Stimulated activated CD8-positive, alpha-beta memory T cell treated with anti-CD3 and anti-CD28 coated beads, Interleukin-7, amount 100 ng/mL, for 48 hours (primary cell): ENCODE results near the gene PPFIBP1.
"Not testable (repeated sequence)": the region's sequence is repeated elsewhere in the genome, so short reads cannot be mapped to it uniquely, and the experiment has no call there.

Source experiments
- DNase-seq, 2 donors: peaks; one replicate each; pipeline ENCODE4 v3.0.0-alpha.2; 2020; ENCODE audit warnings: low read depth in 1 of 2; ENCODE audit errors: extremely low read depth in 1 of 2

The PPFIBP1 gene

DNA sequence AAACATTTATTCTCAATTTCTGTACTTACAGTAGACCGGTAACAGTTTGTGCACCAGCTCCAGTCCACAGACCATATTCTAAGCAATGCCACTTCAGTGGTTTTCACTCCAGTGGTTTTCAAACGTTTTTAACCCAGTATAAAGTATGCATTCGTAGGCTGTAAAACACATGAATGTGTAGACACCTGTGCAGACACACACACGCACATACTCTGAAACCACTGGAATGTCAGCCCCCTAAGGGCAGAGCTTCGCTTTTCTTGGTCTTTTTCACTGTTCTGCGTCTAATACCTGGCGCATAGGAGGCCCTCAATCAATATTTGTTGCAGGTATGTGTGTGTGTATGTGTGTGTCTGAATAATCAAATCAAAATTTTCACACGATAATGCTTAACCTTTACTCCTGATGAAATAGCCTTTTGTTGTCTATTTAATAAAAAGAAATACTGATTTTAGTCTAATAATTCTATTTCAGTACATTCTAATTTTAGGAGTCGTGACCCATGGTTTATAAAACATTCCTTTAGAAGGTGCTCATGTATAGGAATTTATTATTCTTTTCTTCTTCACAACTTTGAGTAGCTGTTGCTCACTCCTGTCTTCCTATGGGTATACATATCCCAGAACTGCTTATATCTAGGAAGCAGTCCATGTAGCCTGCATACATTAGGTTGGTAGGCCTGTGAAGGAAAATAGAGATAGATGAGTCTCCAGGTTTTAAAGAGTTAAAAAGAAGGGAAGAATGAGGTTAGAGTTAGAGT lies 98.6 kb downstream of the PPFIBP1 start:
- no peak for DNase-seq

DNA sequence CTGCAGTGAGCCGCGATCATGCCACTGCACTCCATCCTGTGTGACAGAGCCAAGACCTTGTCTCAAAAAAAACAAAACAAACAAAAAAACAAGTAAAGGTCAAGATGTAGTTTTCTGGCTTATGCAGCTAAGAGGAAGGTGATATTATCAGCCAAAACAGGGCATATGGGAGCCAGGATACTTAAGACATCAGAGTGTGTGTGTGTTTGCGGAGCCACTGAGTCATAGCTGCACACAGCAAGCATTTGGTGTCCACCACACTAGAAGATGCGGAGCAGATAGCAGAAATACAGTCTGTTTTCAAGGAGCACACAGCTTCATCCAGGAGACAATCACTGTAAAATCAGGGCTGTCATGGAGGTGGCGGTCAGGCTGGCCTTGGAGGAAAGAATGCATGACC lies 99.6 kb downstream of the PPFIBP1 start:
- DNase-seq, result no peak

DNA sequence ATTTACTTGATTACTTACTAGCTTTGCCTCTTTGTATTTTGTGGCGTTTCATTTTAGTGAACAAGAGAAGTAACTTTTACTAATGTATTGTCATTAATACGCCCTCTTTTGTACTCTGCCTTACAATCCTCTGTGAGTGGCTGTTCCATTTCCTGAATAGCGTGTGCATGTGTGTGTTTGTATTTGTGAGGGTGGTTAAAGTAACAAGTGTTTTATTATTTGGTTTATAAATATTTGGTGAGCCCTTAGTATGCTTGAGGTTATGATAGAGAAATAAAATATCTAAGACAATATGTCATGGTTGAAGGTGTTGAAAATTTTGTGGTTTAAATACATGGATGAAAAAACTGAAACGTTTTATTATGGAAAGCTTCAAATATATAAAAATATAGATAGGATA lies 100.6 kb downstream of the PPFIBP1 start:
- DNase-seq, result no peak

DNA sequence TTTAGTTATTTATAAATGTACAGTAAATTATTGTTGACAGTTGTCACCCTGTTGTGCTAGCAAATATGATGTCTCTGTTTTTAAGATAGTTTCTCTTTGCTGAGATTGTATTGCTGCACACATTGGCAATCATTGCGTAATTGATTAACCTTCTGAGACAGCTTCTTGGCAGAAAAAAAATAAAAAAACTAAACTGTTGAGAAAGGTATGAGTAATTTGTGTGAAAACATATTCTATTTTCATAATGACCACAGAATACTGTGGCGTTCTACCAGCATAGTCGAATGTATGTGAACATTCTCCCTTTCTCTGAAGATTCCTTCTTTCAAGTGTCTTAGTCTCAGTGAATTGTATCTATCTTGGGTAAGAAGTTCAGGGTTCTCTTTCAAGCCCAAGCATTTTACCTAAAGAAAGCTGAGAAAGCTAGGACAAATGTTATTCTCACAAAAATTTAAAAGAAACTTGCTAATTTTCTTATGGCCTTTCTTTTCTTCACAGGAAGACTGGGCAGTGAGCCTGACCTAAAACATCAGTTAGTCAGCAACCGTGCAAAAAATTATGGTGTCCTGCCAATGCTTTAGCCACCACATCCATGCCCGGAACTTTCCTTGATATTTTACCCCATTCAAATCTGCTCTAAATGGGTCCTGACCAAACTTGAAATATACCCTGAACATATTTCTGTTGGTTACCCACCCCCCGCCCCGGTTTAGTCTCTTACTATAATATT lies 103.3 kb downstream of the PPFIBP1 start:
- DNase-seq, result no peak

DNA sequence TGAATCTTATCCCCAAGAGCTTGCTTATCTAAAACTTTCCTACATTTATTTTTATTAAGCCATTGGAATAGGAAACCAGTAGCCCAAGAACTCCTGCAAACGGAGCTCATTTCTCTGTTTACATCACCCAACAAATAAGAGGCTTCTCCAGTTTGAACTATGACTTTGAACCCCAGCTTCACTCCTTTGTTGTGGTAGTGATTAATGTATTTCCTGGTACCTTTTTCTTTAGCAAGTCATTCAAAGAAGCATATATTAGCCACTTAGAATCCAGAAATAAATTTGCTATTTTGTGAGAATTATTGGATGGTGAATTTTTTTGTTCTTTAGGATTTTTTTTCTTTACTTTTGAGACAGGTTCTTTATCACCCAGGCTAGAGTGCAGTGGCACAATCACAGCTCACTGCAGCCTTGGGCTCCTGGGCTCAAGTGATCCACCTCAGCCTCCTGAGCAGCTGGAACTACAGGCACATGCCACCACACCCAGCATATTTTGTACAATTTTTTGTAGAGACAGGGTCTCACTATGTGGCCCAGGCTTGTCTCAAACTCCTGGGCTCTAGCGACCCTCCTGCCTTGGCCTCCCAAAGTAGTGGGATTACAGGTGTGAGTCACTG lies 104.0 kb downstream of the PPFIBP1 start:
- DNase-seq, result not testable (repeated sequence)

DNA sequence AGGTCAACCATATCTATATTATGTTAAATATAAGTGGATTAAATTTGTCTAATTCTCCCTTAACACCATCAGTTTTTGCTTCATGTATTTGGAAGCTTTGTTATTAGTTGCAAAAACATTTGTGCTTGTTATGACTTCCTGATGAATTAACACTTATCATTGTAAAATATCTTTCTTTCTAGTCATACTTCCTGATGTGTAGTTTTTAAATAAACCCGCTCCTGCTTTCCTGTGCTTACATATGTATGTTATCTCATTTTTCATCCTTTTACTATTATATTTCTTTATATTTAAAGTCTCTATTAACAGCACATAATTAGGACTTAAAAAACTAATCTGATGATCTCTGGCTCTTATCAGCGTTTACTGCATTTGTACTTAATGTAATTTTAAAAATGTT lies 106.2 kb downstream of the PPFIBP1 start:
- not testable (repeated sequence) for DNase-seq

DNA sequence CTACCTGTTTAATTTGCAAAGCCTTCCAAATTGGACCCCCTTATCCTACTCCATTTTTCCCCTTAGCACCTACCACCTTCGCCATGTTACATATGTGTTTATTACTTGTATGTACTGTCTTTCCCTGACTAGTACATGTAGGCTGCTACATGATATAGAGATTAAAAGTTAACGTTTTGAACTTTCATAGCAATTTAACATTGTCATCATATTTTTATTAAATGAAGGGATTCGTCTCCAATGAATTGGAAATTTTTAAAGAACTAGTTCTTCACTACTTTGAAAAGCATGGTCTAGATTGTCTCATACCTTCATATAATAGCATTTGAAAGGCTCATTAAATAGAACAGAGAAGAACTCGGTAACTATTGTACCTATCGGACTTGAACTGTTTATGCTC lies 107.4 kb downstream of the PPFIBP1 start:
- no peak for DNase-seq

DNA sequence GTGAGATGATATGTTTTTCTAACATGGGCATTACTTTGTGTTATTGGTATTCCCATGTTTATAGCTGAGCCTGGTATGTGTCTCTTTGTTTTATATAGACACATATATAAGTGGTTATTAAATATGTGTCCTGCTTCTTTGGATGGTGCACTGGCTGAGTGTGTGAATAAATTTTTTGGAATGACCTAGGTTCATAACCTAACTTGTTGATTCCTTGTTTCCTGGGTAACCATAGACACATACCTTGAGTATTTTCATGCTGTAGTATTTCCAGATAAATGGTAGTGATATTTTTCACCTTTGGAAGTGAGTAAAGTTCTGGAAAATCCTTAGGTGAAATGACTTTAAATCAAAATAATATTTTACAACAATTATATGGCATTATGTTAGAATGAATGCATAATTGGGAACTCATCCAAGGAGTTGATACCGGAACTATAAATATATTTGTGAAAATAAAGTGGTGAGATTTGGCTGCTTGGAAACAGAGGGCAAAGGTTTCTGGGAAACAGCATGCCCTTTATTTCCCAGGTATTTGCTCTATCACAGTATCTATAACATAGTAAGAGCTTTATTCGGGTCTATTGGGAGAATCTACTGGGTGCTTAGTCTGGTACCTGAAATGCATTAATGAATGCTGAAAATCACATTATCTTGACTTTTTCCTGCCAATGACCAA lies 107.9 kb downstream of the PPFIBP1 start:
- DNase-seq, result no peak

DNA sequence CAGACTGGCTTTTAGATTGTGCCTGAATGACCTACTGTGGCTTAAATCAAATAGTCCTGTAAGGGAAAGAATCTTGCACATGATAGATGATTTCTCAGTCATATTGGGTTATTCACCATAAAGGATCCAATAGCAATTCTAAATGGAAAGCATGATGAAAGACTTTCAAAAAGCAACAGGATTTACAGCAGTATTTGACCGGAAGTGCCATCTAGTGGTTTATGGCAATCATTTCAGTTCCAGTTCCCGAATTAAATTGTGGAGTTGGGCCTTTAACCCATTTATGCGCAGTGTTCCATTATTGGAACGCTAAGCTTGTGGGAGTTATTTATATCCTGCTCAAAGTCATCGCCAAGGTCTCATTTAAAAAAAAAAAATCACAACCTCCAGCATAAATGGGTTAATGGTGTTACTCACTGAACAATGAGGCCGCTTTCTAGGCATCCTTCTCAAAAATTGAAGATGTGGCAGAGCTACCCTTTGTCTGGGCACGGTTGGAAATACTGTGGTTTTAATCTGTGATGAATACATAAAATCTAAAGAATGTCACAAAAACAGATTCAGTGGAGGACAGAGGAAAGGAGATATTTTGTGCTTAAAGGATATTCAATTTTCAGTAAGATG lies 111.5 kb downstream of the PPFIBP1 start:
- DNase-seq, result no peak

DNA sequence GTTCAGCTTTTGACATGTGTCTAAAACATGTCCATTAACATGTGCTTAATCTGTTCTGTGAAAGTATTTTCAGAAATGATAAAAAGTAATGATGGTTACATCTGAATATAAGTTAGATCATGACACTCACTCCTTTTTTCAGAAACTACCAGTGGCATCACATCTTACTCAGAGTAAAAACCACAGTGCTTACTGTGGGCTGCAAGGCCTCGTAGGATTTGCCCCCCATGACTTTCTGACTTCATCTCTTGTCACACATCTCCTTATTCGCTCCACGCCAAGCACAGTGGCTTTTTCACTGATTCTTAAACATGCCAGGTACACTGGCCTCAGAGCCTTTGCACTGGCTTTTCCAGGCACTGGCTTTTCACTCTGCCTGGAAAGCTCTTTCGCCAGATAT lies 112.6 kb downstream of the PPFIBP1 start:
- DNase-seq, result not testable (repeated sequence)

DNA sequence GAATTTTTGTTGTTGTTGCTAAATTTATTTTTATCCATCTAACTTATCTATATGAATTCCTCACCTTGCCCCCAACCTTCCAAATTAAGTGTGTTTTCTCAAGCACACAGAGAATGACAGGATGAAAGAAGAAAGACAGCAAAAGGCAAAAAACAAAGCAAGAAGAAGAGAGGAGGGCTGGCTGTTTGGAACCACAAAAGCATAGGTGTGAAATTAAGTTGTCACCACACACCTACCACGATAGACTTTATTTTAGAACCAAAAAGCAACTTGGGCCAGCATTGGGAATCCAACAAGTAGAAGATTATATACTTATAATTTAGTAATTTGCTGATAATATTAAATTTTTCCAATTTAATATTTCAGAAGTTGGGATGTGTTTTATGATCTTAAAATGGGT lies 113.5 kb downstream of the PPFIBP1 start:
- no peak for DNase-seq

DNA sequence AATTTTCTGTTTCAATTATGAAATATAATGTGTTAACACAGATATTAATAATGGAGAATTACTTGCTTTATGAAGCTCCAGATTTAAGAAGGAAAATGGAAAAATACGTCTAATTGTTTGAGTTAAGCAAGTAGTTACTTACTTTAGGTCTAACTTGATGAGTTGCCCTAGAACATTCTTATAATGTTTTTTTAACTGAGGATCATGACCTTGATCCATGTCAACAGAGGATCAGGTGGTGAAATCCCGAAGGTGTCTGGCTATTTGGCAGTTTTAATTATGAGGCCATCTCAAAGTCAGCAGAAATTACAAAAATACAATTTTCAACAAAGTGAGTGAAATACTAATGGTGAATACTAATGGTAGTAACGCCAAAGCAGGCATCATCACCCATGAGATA lies 115.3 kb downstream of the PPFIBP1 start:
- DNase-seq, result no peak

DNA sequence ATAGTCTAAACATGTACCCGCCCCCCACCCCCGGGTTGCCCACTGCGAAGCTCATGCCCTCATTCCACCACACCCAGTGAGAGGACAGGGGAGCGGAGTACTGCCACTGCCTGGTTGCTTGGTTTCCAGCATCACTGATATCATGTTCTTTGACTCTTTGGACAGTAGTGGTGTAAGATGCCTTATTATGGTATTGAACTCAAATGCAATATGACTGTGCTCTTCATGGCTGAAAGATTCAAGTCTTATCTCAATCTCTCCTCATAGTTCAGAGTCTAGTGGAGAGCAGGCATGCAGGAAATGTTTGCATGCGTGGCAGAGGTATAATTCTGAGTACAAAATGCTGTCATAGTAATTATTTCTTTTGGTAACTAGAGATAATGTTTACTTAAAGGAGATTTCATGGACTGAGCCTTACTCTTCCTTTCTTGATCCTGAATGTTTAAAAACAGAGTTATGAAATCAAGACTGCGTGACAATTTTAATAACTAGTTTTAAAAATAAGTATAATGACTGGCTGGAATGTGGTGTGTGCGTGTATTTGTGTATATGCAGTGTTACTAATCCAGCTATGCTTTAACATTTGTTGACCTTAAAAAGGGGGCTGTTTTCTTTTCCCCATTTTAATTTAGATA lies 116.7 kb downstream of the PPFIBP1 start:
- DNase-seq, result not testable (repeated sequence)

DNA sequence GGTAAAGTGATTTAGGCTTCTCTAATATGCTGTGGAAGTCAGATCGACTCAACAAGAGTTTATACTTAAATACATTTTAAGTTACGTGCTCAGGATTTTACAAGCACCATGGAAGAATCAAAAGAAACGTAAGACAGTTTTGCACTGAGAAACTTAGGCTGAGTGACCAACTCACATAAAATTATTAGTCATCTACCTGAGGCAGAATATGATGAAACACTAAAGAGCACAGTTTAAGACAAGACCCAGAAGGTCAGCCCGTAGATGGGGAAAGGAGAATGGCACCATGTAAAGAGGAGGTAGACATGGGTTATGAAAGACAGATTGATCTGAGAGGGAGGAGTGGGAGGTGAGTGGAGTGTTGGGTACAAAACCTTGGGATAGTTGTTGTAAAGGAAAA lies 118.4 kb downstream of the PPFIBP1 start:
- not testable (repeated sequence) for DNase-seq

DNA sequence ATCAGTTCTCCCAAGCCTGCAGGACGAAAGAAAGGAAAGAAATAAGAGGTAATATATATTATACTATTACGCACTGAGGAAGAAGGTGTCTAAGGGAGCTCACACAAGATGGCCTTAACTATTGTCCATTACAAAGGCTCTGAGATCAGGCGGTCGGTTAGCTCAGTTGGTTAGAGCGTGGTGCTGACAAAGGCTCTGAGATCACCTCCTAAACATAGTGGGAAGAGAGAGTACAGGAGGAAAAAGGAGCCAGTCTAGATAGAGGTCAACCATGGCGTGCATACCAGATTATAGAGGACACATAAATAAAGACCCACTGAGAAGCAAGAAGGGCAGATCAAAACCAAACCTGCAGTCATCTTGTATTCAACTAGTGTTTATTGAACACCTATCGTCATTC lies 118.9 kb downstream of the PPFIBP1 start:
- not testable (repeated sequence) for DNase-seq

DNA sequence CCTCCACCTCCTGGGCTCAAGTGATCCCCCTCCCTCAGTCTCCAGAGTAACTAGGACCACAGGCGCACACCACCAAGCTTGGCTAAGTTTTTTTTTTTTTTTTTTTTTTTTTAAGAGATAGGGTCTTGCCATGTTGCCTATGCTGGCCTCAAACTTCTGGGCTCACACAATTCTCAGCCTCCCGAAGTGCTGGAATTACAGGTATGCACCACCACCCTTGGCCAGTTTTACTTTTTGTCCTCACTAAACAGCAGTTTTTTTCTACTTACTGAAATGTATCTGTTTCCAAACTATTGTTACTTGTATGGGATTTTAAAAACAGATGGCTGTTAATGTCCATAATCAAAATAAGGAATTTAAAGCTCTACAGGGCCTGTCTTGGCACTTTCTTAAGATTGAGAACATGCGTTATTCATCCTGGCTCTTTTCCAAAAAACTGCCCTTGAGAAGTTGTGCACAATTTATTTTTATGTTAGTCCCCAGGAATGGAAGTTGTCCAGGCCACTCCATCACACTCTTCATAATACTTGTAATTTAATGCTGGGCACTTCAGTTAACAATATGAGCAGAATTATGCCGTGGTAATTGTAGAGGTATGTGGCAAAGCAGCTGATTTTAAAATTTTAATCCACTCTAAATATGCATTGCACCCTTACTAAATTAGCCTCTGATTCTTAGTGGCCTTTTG lies 120.3 kb downstream of the PPFIBP1 start:
- no peak for DNase-seq

DNA sequence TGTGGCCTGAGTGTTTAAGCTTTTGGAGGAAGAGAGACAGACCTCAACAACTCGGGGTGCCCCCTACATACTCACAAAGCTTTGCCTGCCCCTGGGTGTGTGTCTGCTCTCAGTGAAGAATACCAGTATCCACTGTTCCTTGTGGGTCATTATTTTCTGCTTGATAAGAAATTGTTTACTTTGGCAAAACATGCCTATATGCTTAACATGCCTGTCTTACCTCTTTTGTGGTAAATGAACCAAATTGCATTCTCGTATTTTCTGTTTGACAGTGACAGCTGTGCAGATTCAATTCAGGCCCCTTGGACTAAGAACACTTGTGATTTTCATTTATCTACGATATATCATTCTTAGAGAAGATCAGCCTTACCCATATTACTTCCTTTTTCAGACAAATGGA lies 121.7 kb downstream of the PPFIBP1 start:
- DNase-seq, result no peak

DNA sequence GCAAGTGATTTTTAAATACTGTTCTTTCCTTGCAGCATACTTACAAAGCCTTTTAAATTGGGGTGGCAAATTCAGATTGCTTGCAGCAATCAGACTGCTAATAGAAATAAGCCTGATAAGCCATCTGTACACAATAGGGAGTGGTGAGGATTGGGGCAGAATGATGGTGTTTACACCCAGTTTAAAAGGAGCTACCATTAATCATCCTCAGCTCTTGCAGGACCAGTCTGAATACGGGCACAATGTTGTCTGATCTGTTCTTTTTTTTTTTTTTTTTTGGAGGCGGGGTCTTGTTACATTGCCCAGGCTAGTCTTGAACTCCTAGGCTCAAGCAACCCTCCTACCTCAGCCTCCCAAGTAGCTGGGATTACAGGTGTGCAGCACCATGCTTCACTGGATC lies 122.1 kb downstream of the PPFIBP1 start:
- DNase-seq, result no peak

DNA sequence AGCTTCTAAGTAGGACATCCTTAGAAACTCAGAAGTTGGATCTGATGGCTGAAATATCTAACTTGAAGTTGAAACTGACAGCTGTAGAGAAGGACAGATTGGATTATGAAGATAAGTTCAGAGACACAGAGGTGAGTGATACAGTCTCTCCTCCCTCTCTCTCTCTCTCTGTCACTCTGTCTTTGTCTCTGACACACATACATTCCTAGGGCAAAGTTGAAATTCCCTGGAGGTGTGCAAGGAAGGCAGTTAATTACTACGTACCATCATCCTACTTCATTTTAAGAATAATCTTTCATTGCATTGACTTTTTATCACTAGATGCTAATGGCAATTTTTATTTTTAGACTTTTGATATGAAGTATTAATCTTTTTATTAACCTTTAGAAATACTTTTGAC lies 126.0 kb downstream of the PPFIBP1 start:
- DNase-seq, result no peak

DNA sequence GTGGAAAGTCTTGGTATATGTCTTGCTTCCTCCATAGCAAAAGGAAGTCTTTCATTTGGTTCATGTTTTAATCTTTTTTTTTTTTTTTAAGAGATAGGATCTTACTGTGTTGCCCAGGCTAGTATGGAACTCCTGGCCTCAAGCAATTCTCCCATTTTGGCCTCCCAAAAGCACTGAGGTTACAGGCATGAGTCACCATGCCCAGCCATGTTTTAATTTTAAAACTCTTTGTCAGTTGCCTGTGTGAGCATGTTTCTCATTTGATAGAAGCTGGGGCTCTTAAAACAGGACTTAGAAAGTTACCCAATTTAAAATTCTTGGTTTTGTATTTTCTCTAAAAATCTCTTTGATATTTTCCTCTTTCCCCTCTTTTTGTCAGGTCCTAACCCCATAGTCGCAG lies 127.2 kb downstream of the PPFIBP1 start:
- no peak for DNase-seq
